Muscle layer of colon (tissue), 2 donors: ENCODE results near the gene SMIM34.
"Not testable (repeated sequence)": the region's sequence is repeated elsewhere in the genome, so short reads cannot be mapped to it uniquely, and the experiment has no call there.

ENCODE experiments used
- H3K27ac ChIP-seq: one replicate; pipeline ENCODE4 v1.7.0; 2013; ENCODE audit warnings: low read depth, mild to moderate bottlenecking, low read length, moderate library complexity
- H3K27me3 ChIP-seq, 2 donors: one replicate each; pipeline ENCODE4 v1.7.0; 2013; ENCODE audit warnings: low read length in 2 of 2, mild to moderate bottlenecking in 2 of 2; ENCODE audit not compliant: insufficient read depth in 2 of 2, control insufficient read depth in 1 of 2
- H3K36me3 ChIP-seq: one replicate; pipeline ENCODE4 v1.7.0; 2013; ENCODE audit warnings: mild to moderate bottlenecking, low read length; ENCODE audit not compliant: insufficient read depth
- H3K4me1 ChIP-seq: one replicate; pipeline ENCODE4 v1.7.0; 2013; ENCODE audit warnings: mild to moderate bottlenecking, low read length; ENCODE audit not compliant: insufficient read depth
- H3K4me3 ChIP-seq, 2 donors: one replicate each; pipeline ENCODE4 v1.7.0; 2013; ENCODE audit warnings: low read length in 2 of 2, low read depth in 1 of 2, mild to moderate bottlenecking in 1 of 2, moderate library complexity in 1 of 2
- H3K9ac ChIP-seq: one replicate; pipeline ENCODE4 v1.7.0; 2013; ENCODE audit warnings: low read length
- H3K9me3 ChIP-seq: one replicate; pipeline ENCODE4 v1.7.0; 2013; ENCODE audit warnings: mild to moderate bottlenecking, low read length
- donor health status: abdominal sarcoma.
- donor health status: Adenocarcinoma of cecum.

SMIM34 gene

GRCh38 chr21:34407294-34407693 lies 16.5 kb downstream of the SMIM34 start:
- not testable (repeated sequence) for H3K4me3 ChIP-seq, H3K9ac ChIP-seq, H3K4me1 ChIP-seq, H3K27ac ChIP-seq, H3K9me3 ChIP-seq, H3K36me3 ChIP-seq, H3K27me3 ChIP-seq

- not testable (repeated sequence) for H3K9ac ChIP-seq, H3K4me3 ChIP-seq, H3K4me1 ChIP-seq, H3K36me3 ChIP-seq, H3K9me3 ChIP-seq, H3K27me3 ChIP-seq, H3K27ac ChIP-seq
These were observed 17.1 kb downstream of the SMIM34 start for GRCh38 chr21:34406676-34407075.

GRCh38 chr21:34406102-34406501 lies 17.6 kb downstream of the SMIM34 start:
- not testable (repeated sequence) for H3K4me3 ChIP-seq, H3K4me1 ChIP-seq, H3K36me3 ChIP-seq, H3K27me3 ChIP-seq, H3K9ac ChIP-seq, H3K9me3 ChIP-seq, H3K27ac ChIP-seq

GRCh38 chr21:34405686-34406085 lies 18.1 kb downstream of the SMIM34 start:
- H3K4me1 ChIP-seq, H3K27ac ChIP-seq, H3K9ac ChIP-seq, H3K36me3 ChIP-seq, H3K9me3 ChIP-seq, H3K4me3 ChIP-seq, H3K27me3 ChIP-seq: not testable (repeated sequence)

GRCh38 chr21:34404742-34405141 lies 19.0 kb downstream of the SMIM34 start:
- not testable (repeated sequence) for H3K4me3 ChIP-seq, H3K27me3 ChIP-seq, H3K4me1 ChIP-seq, H3K9ac ChIP-seq, H3K36me3 ChIP-seq, H3K9me3 ChIP-seq, H3K27ac ChIP-seq

- not testable (repeated sequence) for H3K27me3 ChIP-seq, H3K4me3 ChIP-seq, H3K4me1 ChIP-seq, H3K27ac ChIP-seq, H3K9ac ChIP-seq, H3K9me3 ChIP-seq, H3K36me3 ChIP-seq
These were observed 23.2 kb downstream of the SMIM34 start for GRCh38 chr21:34400522-34400921.

- not testable (repeated sequence) for H3K27ac ChIP-seq, H3K9me3 ChIP-seq, H3K36me3 ChIP-seq, H3K9ac ChIP-seq, H3K4me3 ChIP-seq, H3K4me1 ChIP-seq, H3K27me3 ChIP-seq
These were observed 39.9 kb downstream of the SMIM34 start for GRCh38 chr21:34383724-34384415.

- not testable (repeated sequence) for H3K9ac ChIP-seq, H3K27ac ChIP-seq, H3K4me1 ChIP-seq, H3K36me3 ChIP-seq, H3K9me3 ChIP-seq, H3K4me3 ChIP-seq, H3K27me3 ChIP-seq
These were observed 40.6 kb downstream of the SMIM34 start for GRCh38 chr21:34383138-34383537.

- not testable (repeated sequence) for H3K4me1 ChIP-seq, H3K4me3 ChIP-seq, H3K27ac ChIP-seq, H3K9me3 ChIP-seq, H3K27me3 ChIP-seq, H3K9ac ChIP-seq, H3K36me3 ChIP-seq
These were observed 48.2 kb downstream of the SMIM34 start for GRCh38 chr21:34375619-34375972.

- H3K27me3 ChIP-seq, H3K4me3 ChIP-seq, H3K9ac ChIP-seq, H3K27ac ChIP-seq, H3K36me3 ChIP-seq, H3K4me1 ChIP-seq, H3K9me3 ChIP-seq: not testable (repeated sequence)
These were observed 48.7 kb downstream of the SMIM34 start, which contains the start of gene SMIM11 for GRCh38 chr21:34374940-34375618. SMIM11 (plus strand) TSS chr21:34375507; CDS start chr21:34379505, 3,998 bp downstream.

- H3K4me3 ChIP-seq, H3K27ac ChIP-seq, H3K4me1 ChIP-seq, H3K9me3 ChIP-seq, H3K36me3 ChIP-seq, H3K9ac ChIP-seq, H3K27me3 ChIP-seq: not testable (repeated sequence)
These were observed 49.3 kb downstream of the SMIM34 start for GRCh38 chr21:34374462-34374861.

GRCh38 chr21:34372321-34372720 lies 51.4 kb downstream of the SMIM34 start:
- Histone ChIP-seq H3K27me3 (no peaks in the 10 kb centered on the region), H3K9me3 (no peaks in the 10 kb centered on the region), H3K36me3 (no peaks in the 10 kb centered on the region), H3K27ac (no peak overlapping the region), H3K4me1 (no peaks in the 10 kb centered on the region), H3K4me3 (no peak overlapping the region), H3K9ac (no peak overlapping the region)
